Ishikawa (cell line): ENCODE measurements around the gene WNK3.

Source experiments
- CEBPB ChIP-seq: IDR thresholded peaks from 2 replicates; pipeline ENCODE4 v1.6.1; 2012
- CREB1 ChIP-seq: IDR thresholded peaks from 2 replicates; pipeline ENCODE4 v1.6.1; 2012; ENCODE audit warnings: low read depth
- EGR1 ChIP-seq: IDR thresholded peaks from 2 replicates; pipeline ENCODE4 v1.6.1; 2012
- EP300 ChIP-seq: IDR thresholded peaks from 2 replicates; pipeline ENCODE4 v1.6.1; 2012; ENCODE audit warnings: borderline replicate concordance
- FOXM1 ChIP-seq: IDR thresholded peaks from 2 replicates; pipeline ENCODE4 v1.6.1; 2012; ENCODE audit warnings: low read depth, borderline replicate concordance
- MAX ChIP-seq: IDR thresholded peaks from 2 replicates; pipeline ENCODE4 v1.6.1; 2012
- NFIC ChIP-seq: IDR thresholded peaks from 2 replicates; pipeline ENCODE4 v1.6.1; 2012
- RAD21 ChIP-seq: IDR thresholded peaks from 2 replicates; pipeline ENCODE4 v1.6.1; 2012; ENCODE audit warnings: low read depth
- TAF1 ChIP-seq: IDR thresholded peaks from 2 replicates; pipeline ENCODE4 v1.6.1; 2012; ENCODE audit warnings: low read depth, mild to moderate bottlenecking
- TCF12 ChIP-seq: IDR thresholded peaks from 2 replicates; pipeline ENCODE4 v1.6.1; 2012; ENCODE audit warnings: low read depth
- TEAD4 ChIP-seq: IDR thresholded peaks from 2 replicates; pipeline ENCODE4 v1.6.1; 2012
- YY1 ChIP-seq: IDR thresholded peaks from 2 replicates; pipeline ENCODE4 v1.6.1; 2012; ENCODE audit warnings: low read depth
- ZBTB7A ChIP-seq: IDR thresholded peaks from 2 replicates; pipeline ENCODE4 v1.6.1; 2012; ENCODE audit warnings: low read depth
- TF ChIP-seq, protein P1 (sequence below): IDR thresholded peaks from 2 replicates; pipeline ENCODE4 v1.6.1; 2012
- TF ChIP-seq, protein P2 (sequence below): IDR thresholded peaks from 2 replicates; pipeline ENCODE4 v1.6.1; 2012; ENCODE audit warnings: low read depth, mild to moderate bottlenecking

Gene WNK3

GRCh38 chrX:54238588-54238987 is 119.3 kb downstream of the WNK3 start:
- no peak for TF ChIP-seq NFIC
- no peak for TF ChIP-seq FOXM1
- no peak for TF ChIP-seq TCF12
- TF ChIP-seq TEAD4: no peak
- TF ChIP-seq, protein P1, sequence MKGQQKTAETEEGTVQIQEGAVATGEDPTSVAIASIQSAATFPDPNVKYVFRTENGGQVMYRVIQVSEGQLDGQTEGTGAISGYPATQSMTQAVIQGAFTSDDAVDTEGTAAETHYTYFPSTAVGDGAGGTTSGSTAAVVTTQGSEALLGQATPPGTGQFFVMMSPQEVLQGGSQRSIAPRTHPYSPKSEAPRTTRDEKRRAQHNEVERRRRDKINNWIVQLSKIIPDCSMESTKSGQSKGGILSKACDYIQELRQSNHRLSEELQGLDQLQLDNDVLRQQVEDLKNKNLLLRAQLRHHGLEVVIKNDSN: no peak
- TF ChIP-seq RAD21: no peak
- TF ChIP-seq TAF1: no peak

- TF ChIP-seq, protein P1: no peak
- TF ChIP-seq YY1 (no peak), TEAD4 (no peak), EP300 (no peak), TCF12 (no peak), FOXM1 (no peak)
Measured at GRCh38 chrX:54237014-54237413, 120.8 kb downstream of the WNK3 start.

DNA sequence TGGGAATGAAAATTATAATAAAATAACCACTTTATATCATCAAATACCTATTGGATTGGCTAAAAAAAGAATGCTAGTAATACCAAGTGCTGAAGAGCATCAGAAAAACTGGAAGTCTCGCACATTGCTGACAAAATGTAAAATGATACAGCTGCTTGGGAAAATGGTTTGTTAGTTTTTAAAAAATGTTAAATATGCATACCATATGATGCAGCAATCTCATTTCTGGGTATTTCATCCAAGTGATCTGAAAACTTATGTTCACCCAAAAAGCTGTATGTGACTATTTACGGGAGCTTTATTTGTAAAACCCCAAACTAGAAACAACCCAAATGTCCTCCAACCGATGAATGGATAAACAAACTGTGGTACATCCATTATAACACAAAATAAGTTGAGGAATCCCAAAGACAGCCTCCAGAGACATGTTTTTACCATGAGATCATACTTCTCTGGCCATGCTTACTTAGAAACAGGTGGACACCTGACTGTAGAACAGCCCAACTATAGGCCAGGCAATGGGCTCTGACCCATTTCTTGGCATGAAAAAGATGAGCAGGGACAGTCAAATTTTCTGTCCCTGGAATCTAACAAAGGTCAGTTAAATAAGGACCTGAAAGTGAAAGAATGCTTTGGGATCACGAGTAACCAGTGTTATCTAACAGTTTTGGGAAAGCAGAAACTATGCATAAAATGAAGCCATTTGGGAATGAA is 127.3 kb downstream of the WNK3 start:
- TF ChIP-seq TEAD4: no peak
- TF ChIP-seq FOXM1: no peak
- TF ChIP-seq, protein P1: no peak
- TF ChIP-seq, protein P2, sequence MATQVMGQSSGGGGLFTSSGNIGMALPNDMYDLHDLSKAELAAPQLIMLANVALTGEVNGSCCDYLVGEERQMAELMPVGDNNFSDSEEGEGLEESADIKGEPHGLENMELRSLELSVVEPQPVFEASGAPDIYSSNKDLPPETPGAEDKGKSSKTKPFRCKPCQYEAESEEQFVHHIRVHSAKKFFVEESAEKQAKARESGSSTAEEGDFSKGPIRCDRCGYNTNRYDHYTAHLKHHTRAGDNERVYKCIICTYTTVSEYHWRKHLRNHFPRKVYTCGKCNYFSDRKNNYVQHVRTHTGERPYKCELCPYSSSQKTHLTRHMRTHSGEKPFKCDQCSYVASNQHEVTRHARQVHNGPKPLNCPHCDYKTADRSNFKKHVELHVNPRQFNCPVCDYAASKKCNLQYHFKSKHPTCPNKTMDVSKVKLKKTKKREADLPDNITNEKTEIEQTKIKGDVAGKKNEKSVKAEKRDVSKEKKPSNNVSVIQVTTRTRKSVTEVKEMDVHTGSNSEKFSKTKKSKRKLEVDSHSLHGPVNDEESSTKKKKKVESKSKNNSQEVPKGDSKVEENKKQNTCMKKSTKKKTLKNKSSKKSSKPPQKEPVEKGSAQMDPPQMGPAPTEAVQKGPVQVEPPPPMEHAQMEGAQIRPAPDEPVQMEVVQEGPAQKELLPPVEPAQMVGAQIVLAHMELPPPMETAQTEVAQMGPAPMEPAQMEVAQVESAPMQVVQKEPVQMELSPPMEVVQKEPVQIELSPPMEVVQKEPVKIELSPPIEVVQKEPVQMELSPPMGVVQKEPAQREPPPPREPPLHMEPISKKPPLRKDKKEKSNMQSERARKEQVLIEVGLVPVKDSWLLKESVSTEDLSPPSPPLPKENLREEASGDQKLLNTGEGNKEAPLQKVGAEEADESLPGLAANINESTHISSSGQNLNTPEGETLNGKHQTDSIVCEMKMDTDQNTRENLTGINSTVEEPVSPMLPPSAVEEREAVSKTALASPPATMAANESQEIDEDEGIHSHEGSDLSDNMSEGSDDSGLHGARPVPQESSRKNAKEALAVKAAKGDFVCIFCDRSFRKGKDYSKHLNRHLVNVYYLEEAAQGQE: no peak
- no peak for TF ChIP-seq RAD21
- TF ChIP-seq NFIC: no peak
- no peak for TF ChIP-seq EP300
- TF ChIP-seq TAF1: no peak

GRCh38 chrX:54223581-54223980 is 134.3 kb downstream of the WNK3 start:
- TF ChIP-seq TEAD4 (no peak), CEBPB (no peak), YY1 (no peak), EGR1 (no peak), RAD21 (no peak), FOXM1 (no peak), TAF1 (no peak), CREB1 (no peak), TCF12 (no peak), MAX (no peak), EP300 (no peak), NFIC (no peak), ZBTB7A (no peak)
- TF ChIP-seq, protein P1: no peak
- TF ChIP-seq, protein P2: no peak

DNA sequence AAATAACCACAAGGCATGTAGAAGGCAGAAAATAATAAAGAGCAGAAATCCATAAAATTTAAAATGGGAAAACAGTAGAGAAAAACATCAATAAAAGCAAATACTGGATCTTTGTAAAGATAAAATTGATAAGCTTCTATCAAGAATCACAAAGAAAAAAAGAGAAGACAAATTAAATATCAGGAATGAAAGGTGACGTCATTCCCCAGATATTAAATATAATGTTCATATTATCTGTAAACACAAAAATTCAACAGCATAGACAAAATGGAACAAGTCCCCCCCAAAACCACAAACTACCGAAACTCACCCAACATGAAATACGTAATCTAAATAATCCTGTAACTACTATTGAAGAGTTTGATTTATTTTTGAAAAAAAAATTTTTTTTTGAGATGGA is 144.2 kb downstream of the WNK3 start:
- TF ChIP-seq CEBPB (no peak), YY1 (no peak), MAX (no peak), TEAD4 (no peak), EP300 (no peak), NFIC (no peak), TAF1 (no peak), CREB1 (no peak), EGR1 (no peak), FOXM1 (no peak), ZBTB7A (no peak), RAD21 (no peak), TCF12 (no peak)
- TF ChIP-seq, protein P1: no peak
